ENCODE results near the gene OR4B1. TPM values are rescaled to one million over a fixed set of nuclear protein-coding genes. Genes with fewer than 3 reads are reported as not detected.

OR4B1 gene
- not detected in 2 replicates for total RNA-seq (ENCODE audit: low replicate concordance)

DNA sequence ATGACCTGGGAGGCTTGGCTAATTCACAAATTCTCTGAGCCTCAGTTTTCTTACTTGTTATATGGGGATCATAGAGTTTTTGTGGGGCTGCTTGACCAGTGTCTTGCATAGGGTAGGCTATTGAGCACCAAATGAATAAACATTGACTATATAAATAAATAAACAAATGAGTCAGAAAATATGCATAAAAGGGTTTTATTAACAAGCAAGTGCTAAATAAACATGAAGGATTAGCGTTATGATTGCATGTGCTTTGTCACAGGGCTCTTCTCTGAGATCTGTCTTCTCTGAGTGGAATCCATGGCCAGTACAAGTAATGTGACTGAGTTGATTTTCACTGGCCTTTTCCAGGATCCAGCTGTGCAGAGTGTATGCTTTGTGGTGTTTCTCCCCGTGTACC, at the start of gene OR4B1:
Gene OR4B1, plus strand, starts transcription at position 301 of the 400 bp plus-strand sequence. Its CDS starts 0 bp downstream, at position 301.
- H2AFZ ChIP-seq (replicated peaks) = no peak within 1 kb of the TSS
- H3K4me1 Mint-ChIP-seq = no peaks in the 10 kb centered on the region
- H3K4me3 Mint-ChIP-seq = no peak within 1 kb of the TSS
- no peaks in the 10 kb centered on the region for H3K36me3 ChIP-seq
- H3K9me3 Mint-ChIP-seq = no peaks in the 10 kb centered on the region
- H3K27me3 ChIP-seq = no peaks in the 10 kb centered on the region
- H3K27ac ChIP-seq = no peak within 1 kb of the TSS
- H3K4me2 ChIP-seq = no peak within 1 kb of the TSS
- peaks cover 6% of the 10 kb centered on the region for H3K27me3 Mint-ChIP-seq (ENCODE audit: insufficient read depth, low read depth)
- H3K4me3 ChIP-seq = no peak within 1 kb of the TSS
- no peaks in the 10 kb centered on the region for H3K4me1 ChIP-seq
- DNase-seq (ENCODE audit: low spot score) = no peak
- H3K9ac ChIP-seq = no peak within 1 kb of the TSS
- TF ChIP-seq, protein P1, sequence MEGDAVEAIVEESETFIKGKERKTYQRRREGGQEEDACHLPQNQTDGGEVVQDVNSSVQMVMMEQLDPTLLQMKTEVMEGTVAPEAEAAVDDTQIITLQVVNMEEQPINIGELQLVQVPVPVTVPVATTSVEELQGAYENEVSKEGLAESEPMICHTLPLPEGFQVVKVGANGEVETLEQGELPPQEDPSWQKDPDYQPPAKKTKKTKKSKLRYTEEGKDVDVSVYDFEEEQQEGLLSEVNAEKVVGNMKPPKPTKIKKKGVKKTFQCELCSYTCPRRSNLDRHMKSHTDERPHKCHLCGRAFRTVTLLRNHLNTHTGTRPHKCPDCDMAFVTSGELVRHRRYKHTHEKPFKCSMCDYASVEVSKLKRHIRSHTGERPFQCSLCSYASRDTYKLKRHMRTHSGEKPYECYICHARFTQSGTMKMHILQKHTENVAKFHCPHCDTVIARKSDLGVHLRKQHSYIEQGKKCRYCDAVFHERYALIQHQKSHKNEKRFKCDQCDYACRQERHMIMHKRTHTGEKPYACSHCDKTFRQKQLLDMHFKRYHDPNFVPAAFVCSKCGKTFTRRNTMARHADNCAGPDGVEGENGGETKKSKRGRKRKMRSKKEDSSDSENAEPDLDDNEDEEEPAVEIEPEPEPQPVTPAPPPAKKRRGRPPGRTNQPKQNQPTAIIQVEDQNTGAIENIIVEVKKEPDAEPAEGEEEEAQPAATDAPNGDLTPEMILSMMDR (IDR thresholded peaks at IDR 0.05) = no peak
- TF ChIP-seq EZH2phosphoT487 (IDR thresholded peaks at IDR 0.05) (no peak), EZH2 (IDR thresholded peaks at IDR 0.05) (no peak)
- H3K79me2 ChIP-seq (ENCODE audit: low read depth) = no peaks in the 10 kb centered on the region
- H4K20me1 ChIP-seq (ENCODE audit: low read depth) = no peaks in the 10 kb centered on the region
- no peaks in the 10 kb centered on the region for H3K36me3 Mint-ChIP-seq
- H3K27ac Mint-ChIP-seq = no peak within 1 kb of the TSS
- H3F3A ChIP-seq (ENCODE audit: low read depth) = no peaks in the 10 kb centered on the region
- H3K9me3 ChIP-seq (ENCODE audit: low read depth) = peaks cover 23% of the 10 kb centered on the region

DNA sequence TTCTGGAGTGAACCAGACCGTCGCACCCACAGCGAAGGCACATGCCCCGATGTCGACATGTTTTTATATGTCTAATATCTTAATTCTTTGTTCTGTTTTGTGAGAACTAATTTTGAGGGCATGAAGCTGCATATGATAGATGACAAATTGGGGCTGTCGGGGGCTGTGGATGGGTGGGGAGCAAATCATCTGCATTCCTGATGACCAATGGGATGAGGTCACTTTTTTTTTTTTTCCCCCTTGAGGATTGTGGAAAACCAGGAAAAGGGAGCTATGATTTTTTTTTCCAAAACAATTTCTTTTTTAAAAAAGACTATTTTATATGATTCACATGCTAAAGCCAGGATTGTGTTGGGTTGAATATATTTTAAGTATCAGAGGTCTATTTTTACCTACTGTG, 49.2 kb upstream of the OR4B1 start:
- no peak for TF ChIP-seq EZH2 (IDR thresholded peaks at IDR 0.05)
- TF ChIP-seq, protein P1 (IDR thresholded peaks at IDR 0.05) = no peak
- no peak for TF ChIP-seq EZH2phosphoT487 (IDR thresholded peaks at IDR 0.05)
- Mint-ChIP-seq H3K27me3 (ENCODE audit: insufficient read depth, low read depth) (peaks cover 4% of the 10 kb centered on the region), H3K36me3 (peaks cover 35% of the 10 kb centered on the region), H3K4me1 (peaks cover 21% of the 10 kb centered on the region), H3K27ac (no peak overlapping the region), H3K9me3 (no peaks in the 10 kb centered on the region), H3K4me3 (no peak overlapping the region)
- Histone ChIP-seq H3K9ac (no peak overlapping the region), H3K27ac (no peak overlapping the region), H2AFZ (replicated peaks) (no peak overlapping the region), H3K4me3 (no peak overlapping the region), H3F3A (ENCODE audit: low read depth) (no peaks in the 10 kb centered on the region), H3K4me1 (peaks cover 18% of the 10 kb centered on the region), H4K20me1 (ENCODE audit: low read depth) (no peaks in the 10 kb centered on the region), H3K4me2 (no peak overlapping the region), H3K36me3 (no peaks in the 10 kb centered on the region), H3K9me3 (ENCODE audit: low read depth) (no peaks in the 10 kb centered on the region), H3K27me3 (no peaks in the 10 kb centered on the region), H3K79me2 (ENCODE audit: low read depth) (no peaks in the 10 kb centered on the region)
- no peak for DNase-seq (ENCODE audit: low spot score)

DNA sequence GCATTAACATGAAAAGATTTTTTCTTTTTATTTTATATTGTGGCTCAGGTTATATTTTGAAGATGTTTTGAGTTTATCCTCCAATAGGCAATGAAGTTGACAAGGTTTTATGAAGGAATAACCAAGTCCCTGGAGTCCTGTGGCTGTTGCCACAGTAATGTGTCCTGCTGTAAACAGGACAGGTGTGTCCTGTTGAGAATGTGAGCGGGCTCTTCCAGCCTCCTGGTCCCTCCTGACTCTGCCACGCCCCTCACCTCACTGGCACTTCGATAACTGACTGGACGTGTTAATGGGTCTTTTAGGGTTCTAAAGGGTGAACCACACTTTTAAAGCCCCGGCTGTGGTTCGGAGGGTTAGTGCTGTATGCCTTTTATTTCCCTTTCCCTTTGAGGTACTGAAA, 47.8 kb upstream of the OR4B1 start:
- no peak for TF ChIP-seq EZH2 (IDR thresholded peaks at IDR 0.05)
- no peak for TF ChIP-seq EZH2phosphoT487 (IDR thresholded peaks at IDR 0.05)
- TF ChIP-seq, protein P1 (IDR thresholded peaks at IDR 0.05) = no peak
- Histone ChIP-seq H4K20me1 (ENCODE audit: low read depth) (no peaks in the 10 kb centered on the region), H3K9me3 (ENCODE audit: low read depth) (no peaks in the 10 kb centered on the region), H3K79me2 (ENCODE audit: low read depth) (no peaks in the 10 kb centered on the region), H3K9ac (no peak overlapping the region), H3F3A (ENCODE audit: low read depth) (no peaks in the 10 kb centered on the region), H2AFZ (replicated peaks) (no peak overlapping the region), H3K4me2 (no peak overlapping the region), H3K27ac (no peak overlapping the region), H3K36me3 (no peaks in the 10 kb centered on the region), H3K4me1 (peaks cover 18% of the 10 kb centered on the region), H3K4me3 (no peak overlapping the region), H3K27me3 (no peaks in the 10 kb centered on the region)
- Mint-ChIP-seq H3K4me1 (peaks cover 24% of the 10 kb centered on the region), H3K4me3 (no peak overlapping the region), H3K27ac (no peak overlapping the region), H3K36me3 (peaks cover 32% of the 10 kb centered on the region), H3K27me3 (ENCODE audit: insufficient read depth, low read depth) (peaks cover 2% of the 10 kb centered on the region), H3K9me3 (no peaks in the 10 kb centered on the region)
- DNase-seq (ENCODE audit: low spot score) = no peak
